Measurements from ENCODE around the gene CCT4.

- TF ChIP-seq EZH2phosphoT487 (IDR thresholded peaks at IDR 0.05; ENCODE audit: borderline replicate concordance, low read depth, low read length) (no peak), CTCF (conservative IDR thresholded peaks at IDR 0.05; ENCODE audit: low read length) (no peak)
Measured at GRCh38 chr2:61841286-61841685, 47.2 kb downstream of the CCT4 start.
